Upper lobe of left lung (tissue), 6 donors: Measurements from ENCODE around the gene CDHR5. TPM values are rescaled to one million over a fixed set of nuclear protein-coding genes. Genes with fewer than 3 reads are reported as not detected.
A peak's percentile ranks its signal among the peaks of the same experiment; 100 is the strongest.
"Not testable (repeated sequence)": the region's sequence is repeated elsewhere in the genome, so short reads cannot be mapped to it uniquely, and the experiment has no call there.

Experiments
- ATAC-seq, 2 donors: fragments of 200-7000 bp; cut with Tn5 transposase; one replicate each; pipeline ENCODE4 v1.9.1; 2022; ENCODE audit warnings: mild to moderate bottlenecking in 2 of 2, moderate library complexity in 2 of 2; ENCODE audit not compliant: low FRiP score in 2 of 2
- DNase-seq, 2 donors: peaks; one replicate each; pipeline ENCODE4 v3.0.0-alpha.2; 2019 to 2020
- H3K27ac ChIP-seq, 4 donors: fragments of 200-600 bp; sonication (generic); one replicate each; pipeline ENCODE4 v1.5.1; 2016 to 2019
- H3K27me3 ChIP-seq, 4 donors: fragments of 200-600 bp; sonication (generic); one replicate each; pipeline ENCODE4 v1.5.1; 2017 to 2019
- H3K36me3 ChIP-seq, 4 donors: fragments of 200-600 bp; sonication (generic); one replicate each; pipeline ENCODE4 v1.5.1; 2016 to 2019
- H3K4me1 ChIP-seq, 4 donors: fragments of 200-600 bp; sonication (generic); one replicate each; pipeline ENCODE4 v1.5.1; 2018 to 2019
- H3K4me3 ChIP-seq, 4 donors: fragments of 200-600 bp; sonication (generic); one replicate each; pipeline ENCODE4 v1.5.1; 2017 to 2019; ENCODE audit warnings: mild to moderate bottlenecking in 2 of 4, moderate library complexity in 1 of 4
- H3K9me3 ChIP-seq, 4 donors: fragments of 200-600 bp; sonication (generic); one replicate each; pipeline ENCODE4 v1.5.1; 2018 to 2019
- EP300 ChIP-seq, 4 donors: sonication (generic); formaldehyde crosslinking; IDR thresholded peaks; one replicate each; pipeline ENCODE4 v1.5.1; 2017; ENCODE audit warnings: antibody characterized with exemption in 4 of 4, control low read depth in 2 of 4
- POLR2A ChIP-seq, 4 donors: fragments of 450-650 bp; IDR thresholded peaks; one replicate each; pipeline ENCODE4 v1.5.1; 2016 to 2017; ENCODE audit warnings: antibody characterized with exemption in 4 of 4, mild to moderate bottlenecking in 2 of 4
- POLR2AphosphoS5 ChIP-seq, 2 donors: sonication (generic); formaldehyde crosslinking; IDR thresholded peaks; one replicate each; pipeline ENCODE4 v1.5.1; 2017; ENCODE audit warnings: antibody characterized with exemption in 2 of 2
- WGBS, 2 donors: methylation state at CpG; one replicate each; pipeline ENCODE4 v1.1.5; 2017 to 2018; 5-methylcytosine and 5-hydroxymethylcytosine counted together
- total RNA-seq, 6 donors: library from RNA; depleted of rRNA in 4 of 6; stranded (reverse); fragments of >200 nt in 4 of 6; gene quantifications; one replicate each; pipeline versions ENCODE4 v1.1.0 to v1.2.1, GENCODE V29; 2016 to 2021
- TF ChIP-seq, protein P1 (sequence below), 6 experiments: fragments of 450-650 bp in 4 of 6; fragments of 200-600 bp in 2 of 6; sonication (generic) in 2 of 6; IDR thresholded peaks; one replicate each; pipeline ENCODE4 v1.5.1; 2016 to 2019; ENCODE audit warnings: antibody characterized with exemption in 6 of 6
- donor health status: DM: no; HTN: no; CAD: no; lungs with moderate emphysema.
- donor health status: DM: no; HTN: yes; CAD: no; lungs with severe emphysema.

CDHR5 gene
- total RNA-seq, 6 donors from 2014 or later = 0.40 TPM; not detected in 5

DNA sequence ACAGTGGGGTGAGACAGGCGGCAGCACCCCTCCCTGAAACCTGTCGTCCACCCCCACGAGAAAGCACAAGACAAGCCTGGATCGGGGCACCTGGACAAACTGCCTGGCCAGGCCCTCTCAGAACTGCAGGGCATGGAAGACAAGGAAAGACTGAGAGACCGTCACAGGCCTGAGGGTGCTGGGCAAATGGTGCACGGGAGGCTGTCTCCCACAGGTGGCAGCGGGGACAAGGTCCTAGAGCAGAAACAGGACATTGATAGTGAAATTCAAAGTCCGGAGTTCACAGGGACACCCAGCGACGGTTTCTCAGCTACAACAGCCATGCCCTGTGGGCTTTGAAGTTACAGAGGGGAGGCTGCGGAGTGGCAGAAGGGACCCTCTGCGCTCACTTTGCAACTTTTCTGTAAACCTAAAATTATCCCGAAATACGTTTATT is 33.0 kb upstream of the CDHR5 start:
- Histone ChIP-seq H3K27me3 (no peaks in the 10 kb centered on the region), H3K36me3 (peaks cover 0 to 45% (median 21%) of the 10 kb centered on the region in 4 donors), H3K4me3 (no peak overlapping the region), H3K9me3 (no peaks in the 10 kb centered on the region), H3K4me1 (peaks cover 0 to 5% (median 0%) of the 10 kb centered on the region in 4 donors), H3K27ac (no peak overlapping the region)
- ATAC-seq (no peak), DNase-seq (no peak)
- no peak for TF ChIP-seq POLR2AphosphoS5 (IDR thresholded peaks at IDR 0.05)
- TF ChIP-seq, protein P1, sequence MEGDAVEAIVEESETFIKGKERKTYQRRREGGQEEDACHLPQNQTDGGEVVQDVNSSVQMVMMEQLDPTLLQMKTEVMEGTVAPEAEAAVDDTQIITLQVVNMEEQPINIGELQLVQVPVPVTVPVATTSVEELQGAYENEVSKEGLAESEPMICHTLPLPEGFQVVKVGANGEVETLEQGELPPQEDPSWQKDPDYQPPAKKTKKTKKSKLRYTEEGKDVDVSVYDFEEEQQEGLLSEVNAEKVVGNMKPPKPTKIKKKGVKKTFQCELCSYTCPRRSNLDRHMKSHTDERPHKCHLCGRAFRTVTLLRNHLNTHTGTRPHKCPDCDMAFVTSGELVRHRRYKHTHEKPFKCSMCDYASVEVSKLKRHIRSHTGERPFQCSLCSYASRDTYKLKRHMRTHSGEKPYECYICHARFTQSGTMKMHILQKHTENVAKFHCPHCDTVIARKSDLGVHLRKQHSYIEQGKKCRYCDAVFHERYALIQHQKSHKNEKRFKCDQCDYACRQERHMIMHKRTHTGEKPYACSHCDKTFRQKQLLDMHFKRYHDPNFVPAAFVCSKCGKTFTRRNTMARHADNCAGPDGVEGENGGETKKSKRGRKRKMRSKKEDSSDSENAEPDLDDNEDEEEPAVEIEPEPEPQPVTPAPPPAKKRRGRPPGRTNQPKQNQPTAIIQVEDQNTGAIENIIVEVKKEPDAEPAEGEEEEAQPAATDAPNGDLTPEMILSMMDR (IDR thresholded peaks at IDR 0.05) = no peak
- no peak for TF ChIP-seq EP300 (IDR thresholded peaks at IDR 0.05)
- no peak for TF ChIP-seq POLR2A (IDR thresholded peaks at IDR 0.05)
- 95 to 96% methylated on average over 14 of the region's 14 CpGs for WGBS, 2 donors

DNA sequence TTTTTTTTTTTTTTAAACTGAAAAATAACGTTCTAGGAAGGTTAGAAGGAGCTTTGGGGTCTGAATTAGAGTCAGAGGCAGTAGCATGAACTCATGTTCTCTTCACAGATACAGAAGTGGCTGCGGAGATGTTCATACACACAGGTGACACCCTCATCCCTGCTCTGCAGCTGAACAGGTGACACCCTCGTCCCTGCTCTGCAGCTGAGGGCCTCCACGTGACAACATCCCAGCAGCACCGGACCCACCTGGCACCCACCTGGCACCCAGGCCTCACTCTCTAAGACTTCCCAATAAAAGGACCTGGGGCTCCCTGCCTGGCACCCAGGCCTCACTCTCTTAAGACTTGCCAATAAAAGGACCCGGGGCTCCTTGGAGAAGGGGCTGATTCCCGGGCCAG is 32.1 kb upstream of the CDHR5 start:
- ATAC-seq = no peak
- TF ChIP-seq EP300 (IDR thresholded peaks at IDR 0.05) (no peak), POLR2A (IDR thresholded peaks at IDR 0.05) (no peak), POLR2AphosphoS5 (IDR thresholded peaks at IDR 0.05) (no peak)
- TF ChIP-seq, protein P1 (IDR thresholded peaks at IDR 0.05) = no peak
- Histone ChIP-seq H3K4me3 (no peak overlapping the region), H3K27ac (no peak overlapping the region), H3K27me3 (no peaks in the 10 kb centered on the region), H3K4me1 (peaks cover 0 to 5% (median 0%) of the 10 kb centered on the region in 4 donors), H3K36me3 (peaks cover 0 to 45% (median 21%) of the 10 kb centered on the region in 4 donors), H3K9me3 (no peaks in the 10 kb centered on the region)
- DNase-seq = no peak
- 87 to 89% methylated on average over 5 to 7 of the region's 7 CpGs for WGBS, 2 donors

DNA sequence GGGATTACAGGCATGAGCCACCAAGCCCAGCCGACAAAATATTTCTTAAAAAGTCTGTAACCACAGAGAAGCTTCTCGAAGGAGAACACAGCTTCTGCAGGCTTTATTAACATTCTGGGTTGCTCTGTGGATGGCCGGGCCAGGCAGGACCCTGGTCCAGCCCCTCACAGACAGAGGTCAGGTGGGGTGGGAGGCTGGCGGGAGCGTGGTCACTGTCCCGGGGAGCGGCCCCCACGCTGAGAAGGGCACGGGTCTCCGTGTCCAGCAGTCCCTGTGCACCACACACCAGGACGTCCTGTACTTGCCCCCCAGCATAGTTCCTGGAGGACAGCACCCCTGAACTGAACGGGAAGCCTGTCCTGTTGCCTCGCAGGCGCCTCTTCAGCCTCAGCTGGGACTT is 31.7 kb upstream of the CDHR5 start:
- H3K27ac ChIP-seq = no peak overlapping the region
- ATAC-seq = no peak
- no peaks in the 10 kb centered on the region for H3K27me3 ChIP-seq
- DNase-seq = no peak
- peaks cover 0 to 45% (median 21%) of the 10 kb centered on the region in 4 donors for H3K36me3 ChIP-seq
- H3K9me3 ChIP-seq = no peaks in the 10 kb centered on the region
- no peak overlapping the region for H3K4me3 ChIP-seq
- WGBS, 2 donors = 96 to 98% methylated on average over 13 to 14 of the region's 14 CpGs
- TF ChIP-seq, protein P1 (IDR thresholded peaks at IDR 0.05) = no peak
- no peak for TF ChIP-seq EP300 (IDR thresholded peaks at IDR 0.05)
- TF ChIP-seq POLR2A (IDR thresholded peaks at IDR 0.05) = no peak
- no peak for TF ChIP-seq POLR2AphosphoS5 (IDR thresholded peaks at IDR 0.05)
- peaks cover 0 to 5% (median 0%) of the 10 kb centered on the region in 4 donors for H3K4me1 ChIP-seq

DNA sequence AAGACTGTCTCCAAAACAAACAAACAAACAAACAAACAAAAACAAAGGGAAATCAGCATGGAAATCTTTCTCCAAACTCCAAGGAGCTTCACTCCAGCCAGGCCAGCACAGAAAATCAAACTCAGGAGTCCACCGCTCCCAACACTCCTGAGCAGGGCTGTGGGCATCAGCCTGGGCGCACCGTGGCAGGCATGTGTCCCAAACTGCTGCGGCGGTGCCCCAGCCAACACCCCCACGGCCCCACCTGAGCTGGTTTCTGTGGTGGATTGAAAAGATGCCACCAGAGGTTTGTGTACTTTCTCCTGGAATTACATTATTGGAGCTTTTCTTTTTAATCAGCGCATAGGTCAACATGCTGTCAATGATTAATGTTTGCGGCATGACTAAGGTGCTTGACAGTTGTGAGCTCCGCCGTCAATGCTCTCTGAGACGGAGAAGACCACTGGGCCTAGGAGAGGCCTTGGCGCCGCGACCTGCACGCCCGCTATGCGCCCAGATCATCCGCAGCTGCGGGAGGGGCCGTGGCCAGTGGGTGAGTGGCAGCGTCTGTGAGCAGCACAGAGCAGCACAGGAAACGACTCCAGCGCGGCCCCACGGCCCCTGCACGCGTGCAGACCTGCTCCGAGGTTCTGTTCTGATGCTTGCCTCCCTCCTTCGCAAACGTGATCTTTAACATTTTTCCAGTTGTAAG is 30.4 kb upstream of the CDHR5 start:
- Histone ChIP-seq H3K4me3 (no peak overlapping the region), H3K4me1 (peaks cover 0 to 5% (median 0%) of the 10 kb centered on the region in 4 donors), H3K27me3 (no peaks in the 10 kb centered on the region), H3K36me3 (peaks cover 0 to 43% (median 23%) of the 10 kb centered on the region in 4 donors), H3K27ac (no peak overlapping the region), H3K9me3 (no peaks in the 10 kb centered on the region)
- TF ChIP-seq EP300 (IDR thresholded peaks at IDR 0.05) (no peak), POLR2A (IDR thresholded peaks at IDR 0.05) (no peak), POLR2AphosphoS5 (IDR thresholded peaks at IDR 0.05) (no peak)
- TF ChIP-seq, protein P1 (IDR thresholded peaks at IDR 0.05) = no peak
- DNase-seq (no peak), ATAC-seq (peak in 1 of 2 donors; percentile 63)
- WGBS, 2 donors = 75 to 76% methylated on average over 30 of the region's 30 CpGs

DNA sequence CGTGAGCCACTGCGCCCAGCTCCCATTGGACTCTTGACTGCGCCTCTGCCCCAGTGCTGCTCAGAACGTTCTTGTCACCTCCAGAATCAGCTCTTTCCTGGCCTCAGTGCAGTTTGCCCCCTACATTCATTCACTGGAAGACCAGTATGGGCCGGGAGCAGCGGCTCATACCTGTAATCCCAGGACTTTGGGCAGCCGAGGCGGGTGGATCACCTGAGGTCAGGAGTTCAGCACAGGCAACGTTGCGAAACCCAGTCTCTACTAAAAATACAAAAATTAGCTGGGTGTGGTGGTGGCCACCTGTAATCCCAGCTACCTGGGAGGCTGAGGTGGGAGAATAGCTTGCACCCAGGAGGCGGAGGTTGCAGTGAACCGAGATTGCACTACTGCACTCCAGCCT is 29.7 kb upstream of the CDHR5 start:
- ATAC-seq, H3K9me3 ChIP-seq, H3K4me1 ChIP-seq, H3K27ac ChIP-seq, DNase-seq, H3K4me3 ChIP-seq, H3K27me3 ChIP-seq: not testable (repeated sequence)
- H3K36me3 ChIP-seq = peaks cover 0 to 37% (median 17%) of the 10 kb centered on the region in 4 donors
- WGBS, 2 donors = 89 to 97% methylated on average over 12 of the region's 12 CpGs
